Activated CD8-positive, alpha-beta T cell treated with anti-CD3 and anti-CD28 coated beads, Interleukin-2, amount 10 ng/mL, durations not matched to agents 7 days and 5 days (primary cell): ENCODE measurements around the gene LILRB2. TPM values are rescaled to one million over a fixed set of nuclear protein-coding genes. Genes with fewer than 3 reads are reported as not detected.

Experiments used
- ATAC-seq: fragments of 150-1000 bp; cut with Tn5 transposase; one replicate; pipeline ENCODE4 v1.10.0; 2021; ENCODE audit warnings: moderate library complexity
- CTCF ChIA-PET: fragments of 350-600 bp; sonication (Branson Sonifier 250); formaldehyde crosslinking; loops from one replicate; lab custom pipeline; 2021; ENCODE audit warnings: antibody characterized with exemption; lab: Charles Lee
- POLR2A ChIA-PET: fragments of 350-600 bp; sonication (Branson Sonifier 250); formaldehyde crosslinking; loops from one replicate; lab custom pipeline; 2021; ENCODE audit warnings: antibody characterized with exemption; lab: Charles Lee
- DNase-seq: peaks from one replicate; pipeline ENCODE4 v3.0.0-alpha.2; 2020
- H3K27ac Mint-ChIP-seq: one replicate; pipeline ENCODE4 v1.8.0; 2021; ENCODE audit warnings: mild to moderate bottlenecking, mixed read lengths
- H3K27me3 Mint-ChIP-seq: one replicate; pipeline ENCODE4 v1.8.0; 2021; ENCODE audit warnings: low read depth, mixed read lengths
- H3K36me3 Mint-ChIP-seq: one replicate; pipeline ENCODE4 v1.8.0; 2021; ENCODE audit warnings: low read depth, mixed read lengths
- H3K4me1 Mint-ChIP-seq: one replicate; pipeline ENCODE4 v1.8.0; 2021; ENCODE audit warnings: low read depth, mixed read lengths
- H3K4me3 Mint-ChIP-seq: one replicate; pipeline ENCODE4 v1.8.0; 2021; ENCODE audit warnings: mild to moderate bottlenecking, mixed read lengths
- H3K9me3 Mint-ChIP-seq: one replicate; pipeline ENCODE4 v1.8.0; 2022; ENCODE audit warnings: mixed read lengths; ENCODE audit not compliant: insufficient read depth
- total RNA-seq, 2 experiments: library from RNA; stranded (reverse); gene quantifications; one replicate each; pipeline ENCODE4 v1.2.3, GENCODE V29; 2021

Gene LILRB2
- total RNA-seq, 2 experiments from 2014 or later: not detected

- ChIA-PET POLR2A (no interaction called here), CTCF (interaction anchor here (1.0 kb wide), 1 partner anchor 122 kb away, joined by 3 read pairs; no protein-coding TSS in a partner anchor)
- Mint-ChIP-seq H3K4me3 (no peak overlapping the region), H3K36me3 (no peaks in the 10 kb centered on the region), H3K9me3 (no peaks in the 10 kb centered on the region), H3K4me1 (no peaks in the 10 kb centered on the region), H3K27ac (no peak overlapping the region), H3K27me3 (peaks cover 32% of the 10 kb centered on the region)
- ATAC-seq (no peak), DNase-seq (no peak)
Observed at GRCh38 chr19:54268936-54269335, 12.0 kb downstream of the LILRB2 start.

GRCh38 chr19:54266133-54266532 is 14.8 kb downstream of the LILRB2 start:
- H3K27me3 Mint-ChIP-seq: peaks cover 21% of the 10 kb centered on the region
- POLR2A ChIA-PET: no interaction called here
- no peaks in the 10 kb centered on the region for H3K4me1 Mint-ChIP-seq
- ATAC-seq (peak; percentile 85), DNase-seq (peak; percentile 84)
- H3K9me3 Mint-ChIP-seq: no peaks in the 10 kb centered on the region
- H3K36me3 Mint-ChIP-seq: no peaks in the 10 kb centered on the region
- H3K4me3 Mint-ChIP-seq: no peak overlapping the region
- CTCF ChIA-PET: interaction anchor here (0.5 to 2.7 kb wide), 36 partner anchors 8 to 242 kb away, joined by 3 to 30 read pairs (median 4); partner anchors contain the start of genes CNOT3, LENG1, LENG8 and LILRB5
- H3K27ac Mint-ChIP-seq: no peak overlapping the region

- ATAC-seq (no peak), DNase-seq (no peak)
- POLR2A ChIA-PET: no interaction called here
- H3K27ac Mint-ChIP-seq: no peak overlapping the region
- H3K9me3 Mint-ChIP-seq: no peaks in the 10 kb centered on the region
- H3K27me3 Mint-ChIP-seq: peaks cover 12% of the 10 kb centered on the region
- H3K36me3 Mint-ChIP-seq: no peaks in the 10 kb centered on the region
- CTCF ChIA-PET: no interaction called here
- H3K4me3 Mint-ChIP-seq: no peak overlapping the region
- no peaks in the 10 kb centered on the region for H3K4me1 Mint-ChIP-seq
Observed at GRCh38 chr19:54262470-54262869, 18.4 kb downstream of the LILRB2 start.

- CTCF ChIA-PET: no interaction called here
Observed at GRCh38 chr19:54262066-54262465, 18.8 kb downstream of the LILRB2 start.

GRCh38 chr19:54257116-54257480 is 23.8 kb downstream of the LILRB2 start, which contains the start of gene LILRB5:
Gene LILRB5, minus strand, starts transcription at chr19:54257273. Its CDS starts 80 bp downstream, at chr19:54257193.
- no peak for ATAC-seq
- peaks cover 6% of the 10 kb centered on the region for H3K27me3 Mint-ChIP-seq
- no peak within 1 kb of the TSS for H3K27ac Mint-ChIP-seq
- H3K4me3 Mint-ChIP-seq: no peak within 1 kb of the TSS
- H3K4me1 Mint-ChIP-seq: no peaks in the 10 kb centered on the region
- DNase-seq: no peak
- no peaks in the 10 kb centered on the region for H3K9me3 Mint-ChIP-seq
- CTCF ChIA-PET: interaction anchor here (1.9 kb wide), 1 partner anchor 9 kb away, joined by 8 read pairs; no protein-coding TSS in a partner anchor
- POLR2A ChIA-PET: no interaction called here
- H3K36me3 Mint-ChIP-seq: no peaks in the 10 kb centered on the region

More at GRCh38 chr19:54262066-54262465, 18.8 kb downstream of the LILRB2 start:
- Mint-ChIP-seq H3K27ac (no peak overlapping the region), H3K4me1 (no peaks in the 10 kb centered on the region), H3K4me3 (no peak overlapping the region), H3K36me3 (no peaks in the 10 kb centered on the region), H3K27me3 (peaks cover 12% of the 10 kb centered on the region), H3K9me3 (no peaks in the 10 kb centered on the region)
- ATAC-seq (no peak), DNase-seq (no peak)
- POLR2A ChIA-PET: no interaction called here

- H3K36me3 Mint-ChIP-seq: no peaks in the 10 kb centered on the region
- no peak overlapping the region for H3K4me3 Mint-ChIP-seq
- CTCF ChIA-PET: interaction anchor here (1.9 kb wide), 1 partner anchor 10 kb away, joined by 8 read pairs; no protein-coding TSS in a partner anchor
- H3K9me3 Mint-ChIP-seq: no peaks in the 10 kb centered on the region
- ATAC-seq (no peak), DNase-seq (no peak)
- H3K27me3 Mint-ChIP-seq: peaks cover 6% of the 10 kb centered on the region
- no peak overlapping the region for H3K27ac Mint-ChIP-seq
- POLR2A ChIA-PET: no interaction called here
- H3K4me1 Mint-ChIP-seq: no peaks in the 10 kb centered on the region
Observed at GRCh38 chr19:54256250-54257115, 24.4 kb downstream of the LILRB2 start.

- Mint-ChIP-seq H3K4me3 (no peak overlapping the region), H3K36me3 (no peaks in the 10 kb centered on the region), H3K27ac (no peak overlapping the region), H3K4me1 (no peaks in the 10 kb centered on the region), H3K27me3 (peaks cover 4% of the 10 kb centered on the region), H3K9me3 (no peaks in the 10 kb centered on the region)
- ATAC-seq (no peak), DNase-seq (no peak)
- CTCF ChIA-PET: no interaction called here
- POLR2A ChIA-PET: no interaction called here
Observed at GRCh38 chr19:54255105-54255775, 25.7 kb downstream of the LILRB2 start.

GRCh38 chr19:54254195-54254906 is 26.6 kb downstream of the LILRB2 start:
- CTCF ChIA-PET: interaction anchor here (1.1 kb wide), 1 partner anchor 12 kb away, joined by 3 read pairs; no protein-coding TSS in a partner anchor
- Mint-ChIP-seq H3K4me3 (no peak overlapping the region), H3K4me1 (peaks cover 2% of the 10 kb centered on the region), H3K27me3 (peaks cover 9% of the 10 kb centered on the region), H3K27ac (no peak overlapping the region), H3K36me3 (no peaks in the 10 kb centered on the region), H3K9me3 (no peaks in the 10 kb centered on the region)
- DNase-seq: no peak
- POLR2A ChIA-PET: interaction anchor here (0.6 kb wide), 1 partner anchor 184 kb away, joined by 4 read pairs; no protein-coding TSS in a partner anchor
- no peak for ATAC-seq

GRCh38 chr19:54253331-54254194 is 27.3 kb downstream of the LILRB2 start:
- CTCF ChIA-PET: interaction anchor here (1.1 kb wide), 1 partner anchor 12 kb away, joined by 3 read pairs; no protein-coding TSS in a partner anchor
- H3K9me3 Mint-ChIP-seq: no peaks in the 10 kb centered on the region
- H3K27ac Mint-ChIP-seq: no peak overlapping the region
- no peak overlapping the region for H3K4me3 Mint-ChIP-seq
- peaks cover 2% of the 10 kb centered on the region for H3K4me1 Mint-ChIP-seq
- no peak for DNase-seq
- H3K27me3 Mint-ChIP-seq: peaks cover 8% of the 10 kb centered on the region
- H3K36me3 Mint-ChIP-seq: no peaks in the 10 kb centered on the region
- POLR2A ChIA-PET: no interaction called here
- no peak for ATAC-seq

- Mint-ChIP-seq H3K4me3 (no peak overlapping the region), H3K4me1 (peaks cover 9% of the 10 kb centered on the region), H3K36me3 (no peaks in the 10 kb centered on the region), H3K27ac (no peak overlapping the region), H3K9me3 (no peaks in the 10 kb centered on the region), H3K27me3 (peaks cover 8% of the 10 kb centered on the region)
- ATAC-seq (no peak), DNase-seq (no peak)
- ChIA-PET CTCF (no interaction called here), POLR2A (no interaction called here)
Observed at GRCh38 chr19:54252845-54253244, 28.1 kb downstream of the LILRB2 start.

- POLR2A ChIA-PET: no interaction called here
- ATAC-seq (no peak), DNase-seq (no peak)
- Mint-ChIP-seq H3K4me3 (no peak overlapping the region), H3K27ac (no peak overlapping the region), H3K4me1 (peaks cover 14% of the 10 kb centered on the region), H3K36me3 (no peaks in the 10 kb centered on the region), H3K27me3 (peaks cover 8% of the 10 kb centered on the region), H3K9me3 (no peaks in the 10 kb centered on the region)
- CTCF ChIA-PET: no interaction called here
Observed at GRCh38 chr19:54252243-54252642, 28.7 kb downstream of the LILRB2 start.
